GM18502 (cell line): ENCODE measurements around the gene EVA1A.

ENCODE experiments used
- ATAC-seq: cut with Tn5 transposase; IDR thresholded peaks from one replicate; pipeline ENCODE4 v1.9.1; 2021; ENCODE audit warnings: mild to moderate bottlenecking; ENCODE audit not compliant: unreplicated experiment, poor library complexity

Gene EVA1A

DNA sequence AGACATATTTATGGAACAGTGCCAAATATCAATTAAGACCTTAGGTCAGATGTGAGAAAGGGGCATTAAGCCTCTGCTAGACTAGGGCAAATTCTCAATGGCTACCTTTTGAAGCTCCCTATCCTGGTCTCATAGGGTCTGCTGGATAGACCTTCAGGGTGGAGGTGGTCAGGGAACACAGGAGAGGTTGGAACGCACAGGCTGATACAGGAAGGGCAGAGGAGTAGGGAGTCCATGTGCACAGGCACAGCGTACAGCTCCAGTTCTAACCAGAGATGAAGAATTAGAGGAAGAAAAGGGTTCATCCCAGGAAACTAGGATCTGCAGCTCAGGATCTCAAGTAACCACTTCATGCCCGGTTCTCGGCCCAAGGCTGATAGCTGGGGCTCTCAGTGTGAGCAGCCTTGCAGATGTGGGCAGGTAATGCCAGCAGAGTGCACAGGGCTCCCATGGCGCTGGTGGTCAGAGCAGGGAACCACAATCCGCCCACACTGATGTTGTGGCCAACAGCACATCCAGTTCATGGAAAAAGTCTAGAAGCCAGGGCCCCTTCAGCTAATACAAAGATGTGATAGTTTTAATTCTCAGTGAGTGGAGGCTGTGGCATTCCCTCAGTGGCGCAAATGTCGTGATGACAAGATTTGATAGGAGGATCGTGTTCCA, 3.4 kb upstream of the EVA1A start:
- no peak for ATAC-seq

DNA sequence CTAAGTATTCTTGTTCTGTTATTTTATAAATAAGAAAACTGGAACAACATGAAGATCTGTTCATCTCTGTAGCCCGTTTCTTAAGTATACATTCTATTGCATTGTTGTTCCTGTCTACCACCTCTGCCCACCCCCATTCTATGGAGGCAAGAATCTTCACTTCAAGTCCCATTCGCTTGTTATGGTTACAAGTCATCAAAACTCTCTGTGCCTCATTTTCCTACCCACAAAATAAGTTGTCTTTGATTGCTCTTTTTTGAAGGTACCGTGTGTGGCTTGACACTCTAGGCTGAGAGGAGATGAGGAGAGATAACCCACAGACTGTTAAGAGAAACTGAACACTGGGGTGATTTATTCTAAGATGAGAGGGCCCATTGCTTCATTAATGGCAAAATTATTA, 2.9 kb upstream of the EVA1A start:
- ATAC-seq = no peak

- no peak for ATAC-seq
Measured at GRCh38 chr2:75562513-75562864, 1.8 kb upstream of the EVA1A start.

DNA sequence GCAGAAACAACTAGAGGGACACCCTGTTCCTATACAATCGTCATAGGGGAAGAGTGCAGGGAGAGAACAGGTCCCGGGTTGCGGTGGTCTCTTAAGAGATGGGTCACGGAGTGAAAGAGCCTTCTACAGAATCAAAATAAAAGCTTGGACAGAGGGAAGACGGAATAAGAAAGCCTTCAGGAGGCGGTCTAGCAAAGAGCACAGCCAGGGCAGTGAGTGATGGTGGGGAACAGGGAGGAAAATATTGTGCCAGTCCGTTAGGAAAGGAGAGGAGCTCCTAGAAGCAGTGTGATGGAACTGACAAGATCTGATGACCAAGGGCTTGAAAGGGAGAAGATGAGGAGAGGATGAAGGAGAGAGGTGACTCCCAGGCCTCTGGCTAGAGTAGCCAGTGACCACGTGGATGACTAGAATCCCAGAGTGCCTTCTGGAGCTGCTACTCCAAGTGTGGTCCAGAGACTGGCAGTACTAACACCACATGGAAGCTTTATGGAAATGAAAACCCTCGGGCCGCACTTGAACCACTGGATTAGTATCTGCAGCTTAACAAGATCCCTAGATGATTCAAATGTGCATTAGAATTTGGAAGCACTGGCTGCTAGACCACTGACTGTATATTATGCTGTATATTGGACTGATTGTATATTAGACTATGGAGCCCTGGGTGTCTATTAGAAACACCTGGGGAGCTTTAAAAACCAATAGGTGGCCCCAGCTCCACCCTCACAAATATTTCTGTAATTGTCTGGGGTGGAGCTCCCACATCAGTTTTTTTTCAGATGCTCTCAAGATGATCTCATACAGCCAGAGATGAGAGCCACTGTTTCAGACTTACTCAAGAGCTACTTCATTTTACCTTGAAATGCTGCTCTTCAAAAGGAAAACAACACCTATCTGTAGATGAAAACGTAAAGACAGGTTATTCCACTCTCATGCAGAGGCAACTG, 1.1 kb upstream of the EVA1A start:
- no peak for ATAC-seq

- ATAC-seq = peak; percentile 51
Measured at GRCh38 chr2:75560022-75560767, 544 bp downstream of the EVA1A start.

- no peak for ATAC-seq
Measured at GRCh38 chr2:75559680-75560021, 1.1 kb downstream of the EVA1A start.

DNA sequence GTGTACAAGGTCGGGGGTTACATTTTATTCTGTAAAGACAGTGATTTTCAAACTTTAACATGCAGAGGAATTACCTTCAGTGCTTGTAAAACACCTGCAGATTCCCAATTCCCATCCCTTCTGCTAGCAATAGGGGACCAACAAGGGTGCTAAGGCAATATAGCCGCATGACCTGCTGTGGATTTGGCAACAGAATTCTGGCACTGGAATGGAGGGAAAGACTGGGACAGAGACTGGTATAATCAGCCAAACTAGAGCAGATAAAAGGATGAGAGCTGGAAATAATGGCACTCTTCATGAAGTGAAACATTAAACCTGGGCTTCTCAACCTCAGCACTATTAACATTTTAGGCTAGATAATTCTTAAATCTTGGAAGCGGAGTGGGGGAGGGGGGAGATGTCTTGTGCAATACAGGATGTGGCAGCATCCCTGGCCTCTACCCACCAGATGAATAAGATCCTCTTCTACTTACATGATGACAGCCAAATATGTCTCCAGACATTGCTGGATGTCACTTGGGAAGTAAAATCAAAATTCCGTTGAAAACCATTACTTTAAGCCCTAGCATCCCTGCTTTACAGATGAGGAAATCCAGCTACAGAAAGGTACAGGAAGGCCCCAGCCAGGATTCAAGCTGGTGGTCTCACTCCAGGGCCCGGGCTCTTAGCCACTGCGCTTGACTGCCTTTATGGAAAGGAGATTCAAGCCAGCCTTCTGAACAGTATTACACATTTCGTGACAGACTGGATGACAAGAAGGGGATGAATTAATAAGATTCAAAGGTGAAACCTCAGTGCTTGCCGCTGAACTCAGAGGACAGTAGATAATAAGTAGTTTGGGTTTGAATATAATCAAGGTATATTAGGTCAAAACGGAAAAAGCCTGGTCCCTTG, 1.7 kb downstream of the EVA1A start:
- ATAC-seq = no peak

GRCh38 chr2:75558136-75558535, 2.6 kb downstream of the EVA1A start:
- no peak for ATAC-seq

- ATAC-seq = no peak
Measured at GRCh38 chr2:75557474-75558133, 3.1 kb downstream of the EVA1A start.

- ATAC-seq = no peak
Measured at GRCh38 chr2:75556679-75557366, 3.9 kb downstream of the EVA1A start.

- no peak for ATAC-seq
Measured at GRCh38 chr2:75555701-75556100, 5.0 kb downstream of the EVA1A start.

DNA sequence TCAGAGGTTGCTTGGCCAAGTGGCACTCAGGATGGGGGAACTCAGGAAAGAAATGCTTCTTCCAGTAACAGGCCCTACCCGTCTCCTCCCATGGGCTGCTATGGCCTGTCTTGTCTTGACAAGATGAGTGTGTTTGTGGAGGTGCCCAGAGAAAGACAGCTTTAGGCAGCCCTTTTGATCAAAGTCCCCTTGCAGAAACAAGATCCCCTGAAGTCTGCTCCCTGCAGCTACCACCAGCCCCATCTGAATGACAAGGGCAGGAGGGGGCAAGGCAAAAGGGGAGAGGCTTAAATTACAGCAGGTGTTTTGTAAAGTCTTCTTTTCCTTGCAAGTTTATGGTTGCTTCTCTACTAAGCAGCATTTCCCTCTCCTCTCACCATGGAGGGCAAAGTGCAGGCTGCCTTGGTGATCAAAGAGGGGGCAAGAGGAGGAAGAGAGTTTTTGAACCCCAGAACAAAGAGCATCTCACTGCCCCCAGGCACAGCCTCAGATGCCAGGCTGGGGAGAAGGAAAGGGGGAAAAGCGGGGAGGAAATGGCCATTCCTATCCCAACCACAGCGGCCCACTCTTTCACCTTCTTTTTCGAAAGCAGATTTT, 6.7 kb downstream of the EVA1A start:
- ATAC-seq = no peak

- no peak for ATAC-seq
Measured at GRCh38 chr2:75552222-75552621, 8.5 kb downstream of the EVA1A start.

DNA sequence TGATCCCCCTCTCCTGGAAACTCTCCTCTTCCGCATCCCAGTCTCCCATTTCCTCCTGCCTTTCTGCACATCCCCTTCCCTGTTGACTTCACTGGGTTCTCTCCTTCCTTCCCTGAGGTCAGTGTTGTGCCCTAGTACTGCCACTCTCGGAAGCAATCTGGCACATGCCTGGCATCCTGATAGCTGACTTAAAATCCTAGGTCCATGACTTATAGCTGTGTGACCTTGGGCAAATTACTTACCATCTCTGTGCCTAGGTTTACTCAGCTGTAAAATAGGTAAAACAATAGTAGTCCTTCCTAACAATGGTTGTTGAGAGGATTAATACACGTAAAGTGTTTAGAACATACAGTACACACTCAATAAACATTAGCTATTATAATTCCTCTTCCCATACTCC, 9.3 kb downstream of the EVA1A start:
- no peak for ATAC-seq

GRCh38 chr2:75549401-75550253, 11.1 kb downstream of the EVA1A start:
- ATAC-seq = no peak

GRCh38 chr2:75548036-75548573, 12.6 kb downstream of the EVA1A start:
- ATAC-seq = peak; percentile 24

DNA sequence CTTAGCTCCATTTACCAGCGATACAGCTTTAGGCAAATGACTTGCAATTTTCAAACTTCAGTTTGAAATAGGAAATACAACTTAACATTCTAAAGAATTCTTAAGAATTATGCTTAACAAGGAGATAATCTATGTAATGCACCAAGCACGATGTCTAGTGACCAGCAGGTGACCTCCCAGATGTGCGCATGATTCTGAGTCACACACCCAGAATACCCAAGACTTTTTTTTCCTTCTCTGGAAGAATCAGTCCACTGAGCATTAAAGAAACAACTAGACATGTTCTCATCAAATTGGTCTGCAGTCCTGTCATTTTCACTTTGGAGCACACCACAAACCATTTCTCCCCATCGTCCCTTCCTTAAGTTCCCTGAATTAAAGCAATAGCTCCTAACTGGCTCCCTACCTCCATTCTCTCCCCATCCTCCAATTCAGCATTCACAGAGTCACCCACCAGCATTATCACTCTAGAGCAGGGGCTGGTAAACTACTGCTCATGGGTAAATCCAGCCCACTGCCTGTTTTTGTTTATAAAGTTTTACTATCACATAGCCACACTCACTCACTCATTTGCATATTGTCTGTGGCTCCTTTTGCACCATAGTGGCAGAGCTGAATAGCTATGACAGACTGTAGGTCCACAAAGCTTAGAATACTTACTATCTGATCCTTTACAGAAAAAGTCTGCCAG, 13.2 kb downstream of the EVA1A start:
- peak; percentile 65 for ATAC-seq
